Osteoblast (primary cell): ENCODE data around the gene DLG2. TPM values are rescaled to one million over a fixed set of nuclear protein-coding genes. Genes with fewer than 3 reads are reported as not detected.

Experiments
- DNase-seq: peaks from one replicate; pipeline ENCODE4 v3.0.0; 2011; ENCODE audit warnings: low spot score, mixed read lengths; ENCODE audit not compliant: insufficient read length; ENCODE audit errors: missing footprints
- H2AFZ ChIP-seq: 2 replicates; pipeline ENCODE4 v1.6.0; 2011; ENCODE audit warnings: mild to moderate bottlenecking, low read length
- H3K27ac ChIP-seq: 2 replicates; pipeline ENCODE4 v1.5.1; 2011; ENCODE audit warnings: mild to moderate bottlenecking, low read depth, low read length, moderate library complexity
- H3K27me3 ChIP-seq: 2 replicates; pipeline ENCODE4 v1.6.0; 2012; ENCODE audit warnings: mild to moderate bottlenecking, control low read depth, inconsistent platforms, low read length, moderate library complexity; ENCODE audit not compliant: insufficient read depth
- H3K36me3 ChIP-seq: 2 replicates; pipeline ENCODE4 v1.5.1; 2011; ENCODE audit warnings: mild to moderate bottlenecking, low read length, control low read depth, moderate library complexity; ENCODE audit not compliant: insufficient read depth
- H3K4me1 ChIP-seq: 2 replicates; pipeline ENCODE4 v1.5.1; 2011; ENCODE audit warnings: mild to moderate bottlenecking, low read length, control low read depth, moderate library complexity; ENCODE audit not compliant: insufficient read depth
- H3K4me2 ChIP-seq: 2 replicates; pipeline ENCODE4 v1.6.0; 2011; ENCODE audit warnings: mild to moderate bottlenecking, low read length; ENCODE audit not compliant: insufficient read depth
- H3K4me3 ChIP-seq: fragments of 200-600 bp; sonication (generic); 3 replicates; pipeline ENCODE4 v1.5.1; 2012; ENCODE audit warnings: mild to moderate bottlenecking, low read length, inconsistent platforms; ENCODE audit not compliant: insufficient read depth
- H3K79me2 ChIP-seq: 2 replicates; pipeline ENCODE4 v1.6.0; 2012; ENCODE audit warnings: mild to moderate bottlenecking, low read length, control low read depth, inconsistent platforms; ENCODE audit not compliant: insufficient read depth
- H3K9me3 ChIP-seq: 2 replicates; pipeline ENCODE4 v1.5.1; 2011; ENCODE audit warnings: low read depth, low read length, control low read depth
- H4K20me1 ChIP-seq: 2 replicates; pipeline ENCODE4 v1.6.0; 2012; ENCODE audit warnings: mild to moderate bottlenecking, low read length, control low read depth; ENCODE audit not compliant: insufficient read depth
- total RNA-seq: library from RNA; depleted of rRNA; stranded (reverse); fragments of >200 nt; gene quantifications from 2 replicates; pipeline ENCODE4 v1.2.3, GENCODE V29; 2012
- TF ChIP-seq, protein P1 (sequence below): IDR thresholded peaks from 2 replicates; pipeline ENCODE4 v1.5.1; 2011; ENCODE audit warnings: mild to moderate bottlenecking, low read depth, low read length, moderate library complexity; ENCODE audit errors: extremely low read depth

The DLG2 gene
- total RNA-seq, 1 donor, result 3.3 TPM

DNA sequence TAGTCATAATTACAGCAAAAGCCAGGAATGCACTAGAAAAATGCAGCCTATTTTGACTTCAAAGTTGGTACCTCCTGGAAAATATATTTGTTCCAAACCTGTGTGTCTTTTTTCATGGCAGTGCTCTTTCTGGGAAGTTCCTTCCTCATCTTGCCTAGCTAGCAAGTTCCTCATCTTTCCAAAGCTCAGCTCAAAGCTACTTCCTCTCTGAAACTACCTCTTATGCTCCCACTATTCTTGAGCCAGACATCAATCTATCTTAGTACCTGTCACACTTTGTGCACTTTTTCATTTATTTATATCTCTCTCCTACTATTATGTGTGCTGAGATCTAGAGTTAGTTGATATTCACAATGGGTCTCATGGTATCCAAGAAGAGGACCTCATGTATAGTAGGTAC is 2149.4 kb downstream of the DLG2 start:
- TF ChIP-seq, protein P1, sequence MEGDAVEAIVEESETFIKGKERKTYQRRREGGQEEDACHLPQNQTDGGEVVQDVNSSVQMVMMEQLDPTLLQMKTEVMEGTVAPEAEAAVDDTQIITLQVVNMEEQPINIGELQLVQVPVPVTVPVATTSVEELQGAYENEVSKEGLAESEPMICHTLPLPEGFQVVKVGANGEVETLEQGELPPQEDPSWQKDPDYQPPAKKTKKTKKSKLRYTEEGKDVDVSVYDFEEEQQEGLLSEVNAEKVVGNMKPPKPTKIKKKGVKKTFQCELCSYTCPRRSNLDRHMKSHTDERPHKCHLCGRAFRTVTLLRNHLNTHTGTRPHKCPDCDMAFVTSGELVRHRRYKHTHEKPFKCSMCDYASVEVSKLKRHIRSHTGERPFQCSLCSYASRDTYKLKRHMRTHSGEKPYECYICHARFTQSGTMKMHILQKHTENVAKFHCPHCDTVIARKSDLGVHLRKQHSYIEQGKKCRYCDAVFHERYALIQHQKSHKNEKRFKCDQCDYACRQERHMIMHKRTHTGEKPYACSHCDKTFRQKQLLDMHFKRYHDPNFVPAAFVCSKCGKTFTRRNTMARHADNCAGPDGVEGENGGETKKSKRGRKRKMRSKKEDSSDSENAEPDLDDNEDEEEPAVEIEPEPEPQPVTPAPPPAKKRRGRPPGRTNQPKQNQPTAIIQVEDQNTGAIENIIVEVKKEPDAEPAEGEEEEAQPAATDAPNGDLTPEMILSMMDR, result no peak
- no peak for DNase-seq
- no peaks in the 10 kb centered on the region for H3K9me3 ChIP-seq
- H2AFZ ChIP-seq, result no peak overlapping the region
- no peak overlapping the region for H3K27ac ChIP-seq
- H3K36me3 ChIP-seq, result no peaks in the 10 kb centered on the region
- no peaks in the 10 kb centered on the region for H3K79me2 ChIP-seq
- no peaks in the 10 kb centered on the region for H3K4me1 ChIP-seq
- no peaks in the 10 kb centered on the region for H3K27me3 ChIP-seq
- H4K20me1 ChIP-seq, result no peaks in the 10 kb centered on the region
- H3K4me3 ChIP-seq, result no peak overlapping the region
- H3K4me2 ChIP-seq, result no peak overlapping the region

- Histone ChIP-seq H3K27ac (no peak overlapping the region), H3K27me3 (no peaks in the 10 kb centered on the region), H3K4me1 (no peaks in the 10 kb centered on the region), H3K79me2 (no peaks in the 10 kb centered on the region), H4K20me1 (no peaks in the 10 kb centered on the region), H3K9me3 (no peaks in the 10 kb centered on the region), H3K4me2 (no peak overlapping the region), H3K4me3 (no peak overlapping the region), H2AFZ (no peak overlapping the region), H3K36me3 (no peaks in the 10 kb centered on the region)
- DNase-seq, result no peak
- TF ChIP-seq, protein P1, result no peak
These were observed 2151.4 kb downstream of the DLG2 start for GRCh38 chr11:83475760-83476159.

GRCh38 chr11:83473743-83474142 is 2153.4 kb downstream of the DLG2 start:
- H3K4me1 ChIP-seq, result no peaks in the 10 kb centered on the region
- H3K36me3 ChIP-seq, result no peaks in the 10 kb centered on the region
- H3K79me2 ChIP-seq, result no peaks in the 10 kb centered on the region
- H3K9me3 ChIP-seq, result no peaks in the 10 kb centered on the region
- H3K4me2 ChIP-seq, result no peak overlapping the region
- no peak for DNase-seq
- no peak overlapping the region for H3K27ac ChIP-seq
- TF ChIP-seq, protein P1, result no peak
- no peaks in the 10 kb centered on the region for H4K20me1 ChIP-seq
- no peaks in the 10 kb centered on the region for H3K27me3 ChIP-seq
- no peak overlapping the region for H3K4me3 ChIP-seq
- H2AFZ ChIP-seq, result no peak overlapping the region

- Histone ChIP-seq H3K27ac (no peak overlapping the region), H3K36me3 (no peaks in the 10 kb centered on the region), H3K4me1 (no peaks in the 10 kb centered on the region), H2AFZ (no peak overlapping the region), H3K4me2 (no peak overlapping the region), H3K9me3 (no peaks in the 10 kb centered on the region), H3K4me3 (no peak overlapping the region), H3K27me3 (no peaks in the 10 kb centered on the region), H4K20me1 (no peaks in the 10 kb centered on the region), H3K79me2 (no peaks in the 10 kb centered on the region)
- no peak for DNase-seq
- TF ChIP-seq, protein P1, result no peak
These were observed 2154.3 kb downstream of the DLG2 start for GRCh38 chr11:83472806-83473205.
